PC-3 (cell line): ENCODE results near the gene ST3GAL4.

Source experiments
- CTCF ChIP-seq: fragments of 300-600 bp; sonication (generic); conservative IDR thresholded peaks from 2 replicates; pipeline ENCODE4 v1.5.1; 2017; ENCODE audit warnings: antibody characterized with exemption, low read depth, mild to moderate bottlenecking, low read length
- EZH2phosphoT487 ChIP-seq: fragments of 300-600 bp; sonication (generic); IDR thresholded peaks from 2 replicates; pipeline ENCODE4 v1.6.1; 2018; ENCODE audit warnings: mild to moderate bottlenecking, antibody characterized with exemption, low read length, borderline replicate concordance

GRCh38 chr11:126410649-126411048 lies 55.2 kb downstream of the ST3GAL4 start:
- TF ChIP-seq CTCF (no peak), EZH2phosphoT487 (no peak)
